ENCODE data around the gene GFM2.
"Not testable (repeated sequence)": the region's sequence is repeated elsewhere in the genome, so short reads cannot be mapped to it uniquely, and the experiment has no call there.

The GFM2 gene

DNA sequence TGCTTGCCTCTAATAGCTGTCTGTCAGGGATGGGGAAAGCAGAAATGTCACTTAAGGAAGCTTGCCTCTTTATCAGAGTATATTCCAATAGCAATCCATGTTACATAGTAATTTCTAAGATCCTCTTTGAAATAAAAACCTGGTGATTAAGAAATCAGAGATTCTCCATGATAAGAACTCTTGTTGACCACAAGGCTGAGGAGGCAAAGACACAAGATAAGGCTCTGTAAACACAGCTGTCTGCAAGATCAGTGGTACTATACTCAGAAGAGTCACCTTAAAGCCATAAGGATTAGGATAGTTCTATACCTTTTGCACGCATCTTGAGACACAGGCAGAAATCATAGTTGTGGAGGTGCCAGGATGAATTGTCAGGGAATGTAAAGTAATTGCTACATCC lies 41.6 kb downstream of the GFM2 start:
- H3K4me3 ChIP-seq (ENCODE audit: low read length): no peak overlapping the region
- DNase-seq (ENCODE audit: low read depth, low spot score): no peak

DNA sequence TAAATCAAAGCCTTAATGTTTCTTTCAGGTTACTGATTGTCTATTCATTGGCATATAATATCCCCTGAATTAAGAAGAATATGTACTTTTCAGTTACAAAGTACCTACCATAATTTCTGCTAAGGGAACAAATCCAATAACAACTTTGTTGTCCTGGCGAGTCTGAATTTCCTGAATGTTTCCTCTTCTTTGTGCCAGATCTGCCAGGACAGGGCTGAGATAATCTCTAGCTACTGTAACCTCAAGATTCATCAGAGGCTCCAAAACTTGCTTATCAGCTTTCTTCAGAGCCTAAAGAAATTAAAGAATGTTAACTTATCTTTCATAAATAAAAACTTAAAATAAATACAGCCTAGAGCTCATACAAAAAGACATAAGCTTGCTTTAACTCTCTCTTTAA lies 44.6 kb downstream of the GFM2 start:
- no peak for DNase-seq (ENCODE audit: low read depth, low spot score)
- H3K4me3 ChIP-seq (ENCODE audit: low read length): no peak overlapping the region

DNA sequence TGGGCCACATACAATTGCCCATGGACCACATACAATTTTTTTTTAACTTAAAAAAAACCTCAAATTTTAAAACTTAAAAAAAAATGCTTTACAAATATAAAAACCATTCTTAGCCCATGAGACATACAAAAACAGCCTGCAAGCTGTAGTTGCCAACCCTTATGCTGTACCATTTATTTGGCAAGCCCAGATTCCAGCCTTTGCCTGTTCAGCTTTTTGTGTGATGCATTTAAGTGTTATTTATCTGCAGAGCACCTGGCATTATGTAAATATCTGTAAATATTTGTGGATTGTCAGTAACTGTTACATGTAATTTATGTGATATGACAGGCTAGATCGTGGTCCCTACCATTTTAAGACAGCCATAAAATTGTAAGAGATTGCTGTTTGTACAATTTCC lies 49.3 kb downstream of the GFM2 start:
- H3K4me3 ChIP-seq (ENCODE audit: low read length): no peak overlapping the region
- no peak for DNase-seq (ENCODE audit: low read depth, low spot score)

DNA sequence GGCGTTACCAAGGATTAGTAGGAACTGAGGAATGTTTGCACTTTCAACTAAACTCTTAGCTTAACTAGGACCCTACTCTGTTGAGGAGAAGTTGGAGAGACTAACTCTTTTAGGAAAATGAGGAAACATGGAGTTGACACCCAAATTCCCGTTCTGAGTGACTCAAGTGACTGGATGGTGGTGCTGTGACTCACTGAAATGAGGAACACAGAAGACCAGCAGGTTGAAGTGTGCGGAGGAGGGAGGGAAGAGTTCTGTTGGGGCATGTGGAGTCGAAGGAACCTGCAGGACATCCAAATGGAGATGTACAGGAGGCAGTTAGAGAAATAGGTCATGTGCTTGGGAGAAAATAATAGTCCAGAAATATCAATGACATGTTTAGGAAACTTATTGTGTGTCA lies 73.7 kb downstream of the GFM2 start:
- H3K4me3 ChIP-seq (ENCODE audit: low read length): no peak overlapping the region
- no peak for DNase-seq (ENCODE audit: low read depth, low spot score)

DNA sequence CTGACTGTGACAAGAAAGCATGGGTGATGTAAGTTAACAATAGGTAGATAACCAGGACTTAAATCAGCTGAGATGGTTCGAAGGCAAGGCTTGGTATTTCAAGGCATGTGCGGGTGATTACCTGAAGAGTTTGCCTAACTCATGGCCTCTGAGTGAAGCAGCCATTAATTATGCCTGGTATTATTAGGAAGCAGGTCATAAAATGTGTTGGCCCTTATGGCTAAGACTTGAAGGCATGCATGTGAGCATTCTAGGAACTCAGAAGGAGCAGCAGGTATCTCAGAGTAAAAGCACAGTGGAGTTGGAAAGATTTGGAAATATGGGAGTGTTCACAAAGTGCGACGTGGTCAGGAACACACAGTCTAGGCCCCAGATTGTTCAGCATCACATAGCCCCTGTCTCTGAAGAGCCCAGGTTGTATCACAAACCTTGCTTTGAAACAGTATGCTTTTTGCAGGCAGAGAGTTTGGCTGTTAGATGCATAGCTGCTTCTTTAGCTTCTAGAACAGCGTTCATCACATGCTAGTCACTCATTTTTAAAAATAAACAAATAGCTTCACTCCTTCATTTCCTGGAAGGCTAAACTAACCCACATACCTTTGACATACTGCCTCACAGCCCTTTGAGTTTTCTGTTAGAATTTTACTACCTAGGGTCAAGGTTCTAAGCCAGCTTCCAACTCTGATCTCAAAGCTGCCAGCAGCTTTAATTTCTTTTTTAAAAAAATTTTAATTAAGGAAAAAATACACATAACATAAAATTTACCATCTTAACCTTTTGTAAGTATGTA lies 79.8 kb downstream of the GFM2 start:
- DNase-seq (ENCODE audit: low read depth, low spot score): no peak
- no peak overlapping the region for H3K4me3 ChIP-seq (ENCODE audit: low read length)

DNA sequence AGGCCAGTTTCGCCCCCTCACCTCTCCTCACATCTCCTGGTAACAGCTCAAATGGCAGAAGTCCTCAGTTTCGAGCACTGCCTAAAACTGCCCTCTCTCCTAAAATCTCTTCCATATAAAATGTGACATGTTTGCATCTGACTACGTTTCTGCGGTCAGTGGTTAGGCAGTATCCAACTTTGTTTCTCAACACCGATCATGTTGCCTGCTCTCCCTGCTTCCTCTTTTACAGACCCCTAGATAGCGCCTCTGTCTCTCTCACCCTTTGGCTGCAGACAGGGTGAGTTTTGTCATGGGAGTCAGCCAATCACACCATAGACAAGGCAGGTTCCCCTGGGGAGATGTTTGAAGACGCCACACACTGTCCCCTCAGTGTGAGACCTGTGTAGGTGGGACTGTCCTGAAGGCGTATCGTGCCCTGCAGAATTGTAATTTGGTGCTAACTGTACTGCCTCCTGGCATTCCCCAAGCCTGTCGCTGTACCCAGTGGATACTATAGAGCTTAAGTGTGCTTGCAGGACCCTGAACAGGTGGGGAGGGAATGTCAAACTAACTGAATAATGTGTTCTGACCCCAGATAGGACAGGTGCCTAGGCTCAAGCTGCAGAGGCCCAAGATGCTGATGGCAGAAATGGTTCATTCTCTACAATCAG lies 80.8 kb downstream of the GFM2 start:
- H3K4me3 ChIP-seq (ENCODE audit: low read length): peak overlapping the region; percentile 74
- no peak for DNase-seq (ENCODE audit: low read depth, low spot score)

DNA sequence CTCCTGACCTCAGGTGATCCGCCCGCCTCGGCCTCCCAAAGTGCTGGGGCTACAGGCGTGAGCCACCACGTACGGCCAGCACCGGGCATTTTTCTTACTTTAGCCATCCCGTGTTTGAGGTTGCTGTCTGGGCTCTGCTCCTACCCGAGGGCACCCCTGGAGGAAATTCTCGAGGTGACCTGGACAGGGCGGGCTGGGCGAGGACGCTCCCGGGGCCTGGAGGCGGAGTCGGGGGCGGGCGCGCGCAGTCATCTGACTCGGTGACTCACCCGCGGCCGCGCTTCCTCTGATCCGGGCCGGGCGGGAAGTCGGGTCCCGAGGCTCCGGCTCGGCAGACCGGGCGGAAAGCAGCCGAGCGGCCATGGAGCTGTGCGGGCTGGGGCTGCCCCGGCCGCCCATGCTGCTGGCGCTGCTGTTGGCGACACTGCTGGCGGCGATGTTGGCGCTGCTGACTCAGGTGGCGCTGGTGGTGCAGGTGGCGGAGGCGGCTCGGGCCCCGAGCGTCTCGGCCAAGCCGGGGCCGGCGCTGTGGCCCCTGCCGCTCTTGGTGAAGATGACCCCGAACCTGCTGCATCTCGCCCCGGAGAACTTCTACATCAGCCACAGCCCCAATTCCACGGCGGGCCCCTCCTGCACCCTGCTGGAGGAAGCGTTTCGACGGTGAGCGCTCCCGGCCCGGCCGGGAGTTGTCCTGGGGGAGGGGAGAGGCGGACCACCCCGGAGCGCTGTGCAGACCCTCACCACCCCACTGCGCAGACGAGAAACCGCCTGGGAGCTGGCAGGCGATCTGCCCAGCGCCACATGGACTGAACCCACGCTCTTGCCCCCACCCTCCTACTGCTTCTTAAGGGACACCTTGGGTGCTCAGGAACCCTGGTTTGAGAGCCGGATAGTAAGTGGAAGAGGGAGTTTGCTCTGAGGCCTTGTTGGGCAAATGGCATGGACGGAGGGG lies 81.7 kb downstream of the GFM2 start, which contains the start of gene HEXB:
TSS of gene HEXB (plus strand) at position 334 of the 952 bp plus-strand sequence. CDS start at position 362, 28 bp downstream.
- peak; percentile 38 for DNase-seq (ENCODE audit: low read depth, low spot score)
- H3K4me3 ChIP-seq (ENCODE audit: low read length): peak within 1 kb of the TSS; percentile 74

DNA sequence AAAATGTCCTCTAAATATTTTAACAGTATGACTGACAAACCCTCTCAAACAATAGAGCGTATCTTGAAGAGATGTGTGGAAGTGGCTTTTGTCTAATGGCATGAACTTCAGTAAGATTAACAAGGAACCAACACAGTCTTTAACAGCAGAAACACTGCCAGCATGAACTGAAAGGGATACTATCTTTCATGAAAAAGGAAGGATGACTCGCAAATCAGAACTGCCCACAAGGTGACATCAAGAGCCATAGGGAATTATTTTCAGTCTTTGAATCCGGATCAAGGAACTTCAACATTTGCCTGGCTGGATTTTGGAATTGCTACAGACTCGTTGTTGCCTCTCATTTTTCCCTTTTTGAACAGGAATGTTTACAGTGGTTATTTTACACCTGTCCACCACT lies 87.0 kb downstream of the GFM2 start:
- H3K4me3 ChIP-seq (ENCODE audit: low read length): no peak overlapping the region
- DNase-seq (ENCODE audit: low read depth, low spot score): no peak

DNA sequence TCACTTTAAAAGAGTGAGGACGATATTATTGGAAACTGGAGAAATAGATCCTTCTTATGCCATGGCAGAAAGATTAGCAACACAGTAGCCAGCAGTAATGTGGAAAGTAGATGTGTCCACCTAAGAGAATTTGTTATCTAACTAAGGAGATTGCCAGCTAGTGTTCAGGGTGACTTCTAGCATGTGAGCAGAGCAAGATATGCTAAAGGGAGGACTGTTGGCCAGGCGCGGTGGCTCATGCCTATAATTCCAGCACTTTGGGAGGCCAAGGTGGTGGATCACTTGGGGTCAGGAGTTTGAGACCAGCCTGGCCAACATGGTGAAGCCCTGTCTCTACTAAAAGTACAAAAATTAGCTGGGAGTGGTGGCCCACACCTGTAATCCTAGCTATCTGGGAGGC lies 87.6 kb downstream of the GFM2 start:
- not testable (repeated sequence) for DNase-seq (ENCODE audit: low read depth, low spot score); H3K4me3 ChIP-seq (ENCODE audit: low read length)

DNA sequence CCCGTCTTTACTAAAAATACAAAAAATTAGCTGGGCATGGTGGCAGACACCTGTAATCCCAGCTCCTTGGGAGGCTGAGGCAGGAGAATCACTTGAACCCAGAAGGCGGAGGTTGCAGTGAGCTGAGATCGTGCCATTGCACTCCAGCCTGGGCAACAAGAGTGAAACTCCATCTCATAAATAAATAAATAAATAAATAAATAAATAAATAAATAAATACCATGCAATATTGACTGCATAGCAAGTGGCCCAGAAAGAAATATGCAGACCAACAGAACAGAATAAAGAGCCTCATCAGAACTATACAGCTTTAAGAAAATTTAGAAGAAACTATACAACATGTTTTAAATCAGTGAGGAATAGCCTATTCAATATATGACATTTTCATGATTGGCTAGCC lies 88.8 kb downstream of the GFM2 start:
- not testable (repeated sequence) for H3K4me3 ChIP-seq (ENCODE audit: low read length)

DNA sequence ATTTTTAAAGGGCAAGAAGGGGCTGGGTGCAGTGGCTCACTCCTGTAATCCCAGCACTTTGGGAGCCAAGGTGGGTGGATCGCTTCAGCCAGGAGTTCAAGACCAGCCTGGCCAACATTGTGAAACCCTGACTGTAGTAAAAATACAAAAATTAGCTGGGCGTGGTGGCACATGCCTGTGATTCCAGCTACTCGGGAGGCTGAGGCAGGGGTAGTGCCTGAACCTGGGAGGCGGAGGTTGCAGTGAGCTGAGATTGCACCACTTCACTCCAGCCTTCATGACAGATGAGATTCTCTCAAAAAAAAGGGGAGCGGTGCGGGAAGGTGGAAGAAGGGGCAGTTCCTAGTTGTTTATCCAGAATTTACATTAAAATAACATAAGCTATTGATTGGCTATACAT lies 90.5 kb downstream of the GFM2 start:
- DNase-seq (ENCODE audit: low read depth, low spot score); H3K4me3 ChIP-seq (ENCODE audit: low read length): not testable (repeated sequence)

More for the DNA sequence above, 88.8 kb downstream of the GFM2 start:
- DNase-seq (ENCODE audit: low read depth, low spot score): not testable (repeated sequence)

DNA sequence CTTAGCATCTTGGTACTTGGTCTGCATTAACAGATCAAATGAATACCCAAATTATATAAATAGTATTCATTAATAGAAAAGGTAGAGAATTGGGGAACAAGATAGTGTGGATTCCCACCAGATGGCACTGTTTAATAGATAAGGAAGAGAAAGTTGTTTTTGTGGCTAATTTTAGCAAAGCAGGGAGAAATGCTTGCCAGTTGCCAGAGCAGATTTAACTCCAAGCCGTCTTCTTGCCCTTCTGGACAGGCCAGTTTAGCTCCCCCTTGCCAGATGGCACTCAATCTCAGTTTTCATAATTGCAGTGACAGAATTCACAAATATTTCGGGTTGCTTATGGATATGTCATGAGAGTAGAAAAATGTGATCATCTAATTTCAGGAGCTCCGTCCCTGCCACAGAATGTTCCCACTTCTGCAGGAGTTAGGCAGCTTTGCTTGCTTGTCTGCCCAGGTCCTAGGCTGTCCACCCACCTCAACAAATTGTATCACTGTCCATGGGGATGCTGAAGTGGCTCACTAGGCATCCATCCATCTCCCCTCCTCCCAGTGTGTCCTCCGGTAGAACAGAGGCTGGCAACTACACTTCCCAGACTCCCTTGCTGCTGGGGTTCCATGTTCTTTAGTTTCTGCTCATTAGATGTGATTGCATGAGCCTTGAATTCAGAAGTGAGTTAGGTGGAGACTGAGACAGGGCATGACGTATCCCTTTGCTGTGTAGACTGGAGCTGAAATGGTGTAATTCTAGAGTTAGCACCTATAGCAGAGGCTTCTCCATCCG lies 93.7 kb downstream of the GFM2 start:
- DNase-seq (ENCODE audit: low read depth, low spot score): peak; percentile 26
- H3K4me3 ChIP-seq (ENCODE audit: low read length): no peak overlapping the region

DNA sequence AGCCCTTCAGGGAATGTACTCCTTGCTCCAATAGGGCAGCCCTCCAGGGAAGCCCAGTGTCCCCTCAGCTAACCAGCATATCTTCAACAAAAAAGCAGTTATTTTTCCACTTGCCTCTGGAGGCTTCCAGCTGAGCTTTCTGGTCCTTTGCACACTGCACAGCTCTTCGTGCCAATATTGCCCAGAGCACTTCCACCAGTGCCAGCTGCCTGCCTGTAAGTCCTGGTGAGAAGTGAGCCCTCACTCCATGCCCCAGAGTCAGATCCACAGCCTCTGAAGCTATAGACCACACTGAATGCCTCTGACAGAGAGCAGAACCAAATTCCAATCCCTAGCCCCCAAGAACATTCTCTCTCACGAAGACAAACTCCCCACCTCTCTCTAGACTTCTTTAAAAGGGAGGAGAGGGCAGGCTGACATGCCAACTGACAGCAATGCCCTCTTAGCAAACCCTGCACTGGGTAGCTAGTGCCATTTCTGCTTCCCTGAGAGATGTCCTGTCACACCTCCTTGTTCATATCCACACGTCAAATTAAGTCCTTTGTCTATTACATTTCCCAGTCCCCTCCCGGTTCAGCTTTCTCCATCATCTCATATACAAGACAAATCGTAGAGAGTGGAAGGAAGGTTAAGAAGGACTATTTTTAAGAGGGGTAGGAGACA lies 94.6 kb downstream of the GFM2 start:
- no peak overlapping the region for H3K4me3 ChIP-seq (ENCODE audit: low read length)
- no peak for DNase-seq (ENCODE audit: low read depth, low spot score)

All from Jurkat, Clone E6-1 (cell line).